NOMO-1 treated with dmso at 0.1 percent for 144 hours (cell line): ENCODE results near the gene BEGAIN.

Source experiments
- DNase-seq: peaks from one replicate; lab custom pipeline; 2025; ENCODE audit not compliant: unreplicated experiment; lab: John Stamatoyannopoulos, UW

BEGAIN gene

GRCh38 chr14:100616854-100617409, 29.7 kb upstream of the BEGAIN start:
- no peak for DNase-seq

GRCh38 chr14:100615736-100616695, 28.8 kb upstream of the BEGAIN start:
- DNase-seq: no peak

DNA sequence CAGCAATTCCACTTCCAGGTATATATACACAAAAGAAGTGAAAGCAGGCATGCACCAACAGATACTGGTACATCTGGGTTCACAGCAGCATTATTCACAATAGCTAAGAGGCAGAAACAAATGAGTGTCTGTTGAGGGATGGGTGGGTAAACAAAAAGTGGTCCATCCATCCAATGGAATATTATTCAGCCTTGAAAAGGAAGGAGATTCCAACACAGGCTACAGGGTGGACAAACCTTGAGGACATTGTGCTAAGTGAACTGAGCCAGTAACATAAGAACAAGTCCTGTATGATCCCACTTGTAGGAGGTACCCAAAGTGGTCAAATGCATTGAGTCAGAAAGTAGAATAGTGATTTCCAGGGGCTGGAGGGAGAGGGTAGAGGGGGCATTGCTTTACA, 27.6 kb upstream of the BEGAIN start:
- DNase-seq: no peak

GRCh38 chr14:100612986-100613385, 25.8 kb upstream of the BEGAIN start:
- DNase-seq: no peak

- no peak for DNase-seq
Measured at GRCh38 chr14:100611811-100612480, 24.7 kb upstream of the BEGAIN start.

DNA sequence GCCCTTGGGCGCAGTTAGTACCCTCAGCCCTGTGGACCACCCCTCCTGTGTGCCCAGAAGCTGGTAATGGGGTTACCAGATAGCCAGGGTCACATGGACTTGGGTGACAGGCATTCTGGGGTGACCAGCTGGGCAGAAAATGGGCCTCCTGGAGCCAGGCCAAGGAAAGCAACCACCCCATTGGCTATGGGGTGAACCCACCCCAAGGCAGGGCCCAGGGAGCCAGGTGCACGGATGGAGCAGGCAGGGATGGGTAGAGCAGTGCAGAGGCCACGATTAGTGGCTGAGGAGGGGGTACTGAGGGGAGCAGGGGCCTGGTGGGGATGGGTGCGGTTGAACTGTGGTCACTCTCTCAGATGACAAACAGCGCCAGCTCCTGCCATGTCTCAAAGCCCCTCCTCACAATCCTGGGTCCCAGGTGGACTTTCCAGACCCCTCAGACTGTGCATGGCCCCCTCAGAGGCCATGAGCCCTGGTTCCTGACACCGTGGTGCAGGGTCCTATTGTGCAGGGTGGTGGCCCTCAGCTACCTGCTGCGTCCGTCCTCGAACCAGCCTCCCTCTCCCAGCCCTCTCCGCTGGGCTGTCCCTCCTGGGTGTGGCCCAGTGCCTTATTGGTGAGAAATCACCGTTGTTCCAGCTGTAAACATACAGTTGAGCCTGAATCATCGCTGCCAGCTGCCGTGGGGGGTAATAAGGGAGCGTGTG, 23.4 kb upstream of the BEGAIN start:
- DNase-seq: no peak

GRCh38 chr14:100609941-100610391, 22.7 kb upstream of the BEGAIN start:
- no peak for DNase-seq

- DNase-seq: no peak
Measured at GRCh38 chr14:100609331-100609870, 22.2 kb upstream of the BEGAIN start.

- no peak for DNase-seq
Measured at GRCh38 chr14:100608586-100609330, 21.5 kb upstream of the BEGAIN start.

DNA sequence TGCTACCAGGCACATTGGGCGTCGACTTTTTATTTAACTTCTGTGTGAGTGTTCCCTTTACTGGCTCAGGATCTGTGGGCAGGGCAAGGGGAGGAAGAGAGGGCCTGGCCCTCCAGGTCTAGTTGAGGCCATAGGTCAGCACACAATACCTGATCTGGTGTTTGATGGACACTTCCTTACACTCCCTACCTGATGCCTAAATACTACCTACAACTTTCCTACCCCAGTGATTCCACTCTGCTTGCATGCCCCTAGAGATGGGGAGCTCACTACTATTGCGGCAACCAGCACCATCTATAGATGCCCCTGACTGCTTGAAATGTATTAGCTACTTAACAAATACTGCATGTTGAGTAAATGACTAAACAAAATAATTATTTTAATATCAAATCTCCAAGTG, 20.8 kb upstream of the BEGAIN start:
- DNase-seq: no peak

DNA sequence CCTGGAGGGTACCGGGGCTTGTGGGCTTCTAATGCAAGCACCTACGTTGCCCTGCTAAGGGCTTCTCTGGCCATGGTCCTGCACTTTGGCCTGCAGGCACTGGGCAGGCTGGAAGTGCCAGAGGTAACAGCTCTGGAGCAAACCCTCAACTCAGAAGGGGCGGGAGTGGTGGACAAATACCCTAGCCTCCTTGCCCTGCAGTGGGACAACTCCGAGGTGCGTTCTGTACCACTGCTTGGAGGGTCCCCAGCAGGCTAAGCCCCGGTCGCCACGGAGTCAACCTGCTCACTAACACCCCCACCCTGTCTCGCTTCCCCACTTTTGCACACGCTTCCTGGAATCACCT, 20.4 kb upstream of the BEGAIN start:
- DNase-seq: no peak

DNA sequence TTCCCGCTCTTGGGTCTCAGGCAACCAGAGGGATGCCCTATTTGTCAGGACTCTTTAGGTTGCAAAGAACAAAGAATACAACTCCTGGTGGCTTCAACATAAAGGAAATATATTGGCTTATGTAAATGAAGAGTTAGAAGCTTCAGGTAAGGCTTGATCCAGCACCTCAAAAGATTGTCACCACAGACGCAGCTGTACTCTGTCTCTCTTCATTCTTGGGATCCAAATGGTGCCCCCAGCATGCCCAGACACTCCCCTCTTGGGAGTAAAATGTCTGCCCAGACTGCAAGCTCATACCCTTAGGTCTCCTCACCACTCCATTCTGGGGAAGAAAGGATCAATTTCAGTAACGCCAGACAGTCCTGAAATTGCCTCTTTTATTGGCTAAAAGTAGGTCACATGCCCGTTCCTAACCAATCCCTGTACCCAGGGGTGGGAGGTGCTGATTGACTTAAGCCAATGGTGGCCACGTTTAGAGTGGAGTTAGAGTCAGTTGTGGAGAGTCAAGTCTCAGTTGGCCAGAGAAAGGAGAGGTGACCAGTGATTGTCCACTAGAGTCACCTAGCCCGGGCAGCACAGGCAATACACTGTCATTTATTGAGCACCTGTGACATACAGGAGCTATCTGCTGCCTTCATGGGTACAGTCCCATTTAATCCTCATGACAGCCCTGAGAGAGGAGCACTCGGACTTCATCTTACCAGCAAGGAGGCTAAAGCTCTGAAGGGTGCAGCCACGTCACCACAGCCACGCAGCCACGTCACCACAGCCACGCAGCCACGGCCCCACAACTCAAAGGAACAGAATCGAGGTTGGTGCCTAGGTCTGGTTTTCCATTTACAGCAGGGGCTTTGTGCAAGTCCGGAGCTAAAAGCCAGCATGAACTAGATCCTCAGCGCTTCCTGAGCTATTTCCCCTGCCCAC, 19.7 kb upstream of the BEGAIN start:
- no peak for DNase-seq

- DNase-seq: no peak
Measured at GRCh38 chr14:100605706-100606686, 18.8 kb upstream of the BEGAIN start.

DNA sequence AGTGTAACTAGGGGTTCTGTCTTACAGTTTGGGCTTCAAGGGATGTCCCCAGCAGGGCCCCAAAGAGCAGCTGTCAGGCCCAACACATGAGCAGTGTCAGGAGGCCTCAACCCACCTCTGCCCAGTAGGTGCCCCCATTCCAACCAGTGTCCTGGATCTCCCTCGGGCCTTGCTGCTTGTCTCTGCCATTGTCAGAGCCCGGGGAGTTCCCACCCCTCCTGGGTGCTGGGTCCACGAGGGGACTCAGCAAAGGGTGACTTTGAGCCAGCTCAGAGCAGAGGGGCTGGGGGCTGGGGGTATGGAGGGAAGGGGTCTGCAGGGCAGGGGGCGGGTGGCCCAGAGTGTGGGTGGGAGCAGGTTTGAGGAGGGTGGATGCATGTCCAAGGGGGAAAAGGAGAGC, 18.0 kb upstream of the BEGAIN start:
- no peak for DNase-seq

GRCh38 chr14:100604709-100605108, 17.5 kb upstream of the BEGAIN start:
- DNase-seq: no peak

GRCh38 chr14:100604121-100604501, 16.9 kb upstream of the BEGAIN start:
- no peak for DNase-seq

GRCh38 chr14:100603341-100604120, 16.3 kb upstream of the BEGAIN start:
- no peak for DNase-seq
